ENCODE data around the gene PLD4.
"Not testable (repeated sequence)": the region's sequence is repeated elsewhere in the genome, so short reads cannot be mapped to it uniquely, and the experiment has no call there.

The PLD4 gene

GRCh38 chr14:104908303-104908702 lies 16.4 kb upstream of the PLD4 start:
- no peak for TF ChIP-seq CTCF (IDR thresholded peaks at IDR 0.05; ENCODE audit: low read depth, low read length)
- H3K4me3 ChIP-seq (ENCODE audit: low read depth, low read length) = no peak overlapping the region
- H3K27me3 ChIP-seq = peaks cover 24% of the 10 kb centered on the region
- DNase-seq = no peak
- H3K9me3 ChIP-seq = no peaks in the 10 kb centered on the region; the same call in 1 of the 2 replicates
- no peaks in the 10 kb centered on the region for H3K4me1 ChIP-seq
- H3K36me3 ChIP-seq = no peaks in the 10 kb centered on the region

GRCh38 chr14:104912053-104912452 lies 12.6 kb upstream of the PLD4 start:
- no peak overlapping the region for H3K4me3 ChIP-seq (ENCODE audit: low read depth, low read length)

GRCh38 chr14:104913435-104913834 lies 11.2 kb upstream of the PLD4 start:
- H3K27me3 ChIP-seq = peaks cover 16% of the 10 kb centered on the region
- no peak for DNase-seq

More at GRCh38 chr14:104912053-104912452, 12.6 kb upstream of the PLD4 start:
- Histone ChIP-seq H3K9me3 (no peaks in the 10 kb centered on the region; the same call in 1 of the 2 replicates), H3K27me3 (peaks cover 24% of the 10 kb centered on the region), H3K36me3 (no peaks in the 10 kb centered on the region), H3K4me1 (no peaks in the 10 kb centered on the region)
- TF ChIP-seq CTCF (IDR thresholded peaks at IDR 0.05; ENCODE audit: low read depth, low read length) = no peak
- DNase-seq = no peak

GRCh38 chr14:104917116-104917515 lies 7.6 kb upstream of the PLD4 start:
- H3K27me3 ChIP-seq = peaks cover 13% of the 10 kb centered on the region
- DNase-seq = no peak
- H3K9me3 ChIP-seq = no peaks in the 10 kb centered on the region
- H3K4me1 ChIP-seq = no peaks in the 10 kb centered on the region
- H3K4me3 ChIP-seq (ENCODE audit: low read depth, low read length) = no peak overlapping the region
- no peaks in the 10 kb centered on the region for H3K36me3 ChIP-seq
- TF ChIP-seq CTCF (IDR thresholded peaks at IDR 0.05; ENCODE audit: low read depth, low read length) = no peak

More at GRCh38 chr14:104913435-104913834, 11.2 kb upstream of the PLD4 start:
- H3K36me3 ChIP-seq = no peaks in the 10 kb centered on the region
- H3K4me1 ChIP-seq = no peaks in the 10 kb centered on the region
- no peak for TF ChIP-seq CTCF (IDR thresholded peaks at IDR 0.05; ENCODE audit: low read depth, low read length)
- H3K9me3 ChIP-seq = no peaks in the 10 kb centered on the region; the same call in 1 of the 2 replicates
- H3K4me3 ChIP-seq (ENCODE audit: low read depth, low read length) = no peak overlapping the region

- no peak for TF ChIP-seq CTCF (IDR thresholded peaks at IDR 0.05; ENCODE audit: low read depth, low read length)
Measured at GRCh38 chr14:104917993-104918392, 6.7 kb upstream of the PLD4 start.

GRCh38 chr14:104919152-104919992 lies 5.3 kb upstream of the PLD4 start:
- H3K36me3 ChIP-seq; H3K4me3 ChIP-seq (ENCODE audit: low read depth, low read length); H3K4me1 ChIP-seq; H3K27me3 ChIP-seq; DNase-seq; H3K9me3 ChIP-seq: not testable (repeated sequence)

More at GRCh38 chr14:104917993-104918392, 6.7 kb upstream of the PLD4 start:
- Histone ChIP-seq H3K4me3 (ENCODE audit: low read depth, low read length) (no peak overlapping the region), H3K4me1 (no peaks in the 10 kb centered on the region), H3K36me3 (no peaks in the 10 kb centered on the region), H3K9me3 (no peaks in the 10 kb centered on the region), H3K27me3 (peaks cover 13% of the 10 kb centered on the region)
- DNase-seq = no peak

All from BE2C (cell line).